Measurements from ENCODE around the gene APOA5. TPM values are rescaled to one million over a fixed set of nuclear protein-coding genes. Genes with fewer than 3 reads are reported as not detected.

The APOA5 gene
- total and polyA plus RNA-seq, 9 of the 15 experiments (the other 6 are each of a cell fraction or from before 2014, with no cell fraction given): not detected

DNA sequence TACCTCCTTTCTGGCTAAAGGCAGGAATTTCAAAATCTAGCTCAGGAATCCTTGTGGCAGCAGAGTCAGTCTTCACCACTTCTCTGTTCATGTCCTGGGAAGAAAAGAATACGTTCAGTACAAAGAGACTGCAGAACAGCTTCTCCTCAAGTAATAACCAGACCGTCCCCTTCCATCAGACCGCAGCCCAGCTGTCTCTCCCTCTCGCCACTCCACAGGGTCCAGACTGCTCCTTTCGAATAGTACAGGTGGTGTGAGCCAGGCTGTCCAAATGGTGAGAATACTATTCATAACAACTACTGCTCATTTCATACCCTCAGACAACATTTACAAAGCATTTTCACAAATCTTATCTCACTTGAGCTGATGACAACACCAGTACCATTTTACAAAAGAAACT is 4.7 kb downstream of the APOA5 start:
- no peak for ATAC-seq
- Histone ChIP-seq H3K36me3 (ENCODE audit: control insufficient read depth, insufficient read depth, low read length) (peaks cover 50% of the 10 kb centered on the region), H3K4me2 (ENCODE audit: insufficient read depth, low read length) (peak overlapping the region; percentile 92), H3K4me1 (replicated peaks in 1 of 2; ENCODE audit: control insufficient read depth in 2 of 2, insufficient read depth in 2 of 2, low read length in 2 of 2) (peaks cover 22 to 29% of the 10 kb centered on the region in 2 experiments; a peak in 4 of 5 replicates), H3K9me1 (ENCODE audit: control insufficient read depth, insufficient read depth, low read length) (no peaks in the 10 kb centered on the region), H3K27me3 (ENCODE audit: control insufficient read depth in 2 of 2, insufficient read depth in 2 of 2, low read length in 2 of 2) (no peaks in the 10 kb centered on the region), H2AFZ (ENCODE audit: low read depth, low read length) (peak overlapping the region; percentile 99; the same call in 1 of the 2 replicates), H3K27ac (ENCODE audit: extremely low read depth, low read depth, low read length) (peak overlapping the region; percentile 60; the same call in 2 of the 3 replicates), H4K20me1 (replicated peaks; ENCODE audit: control insufficient read depth, insufficient read depth, low read length) (no peaks in the 10 kb centered on the region), H3K4me3 (peak overlapping the region; percentile 98), H3K9ac (ENCODE audit: insufficient read depth in 1 of 2, low read depth in 2 of 2, low read length in 2 of 2) (peak overlapping the region; percentile 88 to 94; a peak in 3 of 4 replicates), H3K79me2 (ENCODE audit: control insufficient read depth, insufficient read depth, low read length) (peaks cover 24% of the 10 kb centered on the region), H3K9me3 (replicated peaks; ENCODE audit: control insufficient read depth, insufficient read depth, low read depth, low read length) (no peaks in the 10 kb centered on the region)
- POLR2A ChIA-PET: interaction anchor here (0.8 to 2.8 kb wide), 6 partner anchors 10 to 309 kb away, joined by 3 to 15 read pairs (median 3); no protein-coding TSS in a partner anchor
- CTCF ChIA-PET (ENCODE audit: low intra/inter-chr PET ratio): no interaction called here
- intact Hi-C loops (cut with micrococcal nuclease): no loop called here
- 26% methylated on average over 5 of the region's 5 CpGs for WGBS (ENCODE audit: insufficient coverage, low coverage, missing lambda C conversion rate)
- FAIRE-seq: peak; percentile 57
- DNase-seq (ENCODE audit: extremely low read depth in 1 of 4, low spot score in 3 of 4): no peak
- BruUV-seq (replicated peaks): TSS peak; percentile 61
- TF ChIP-seq MYC (IDR thresholded peaks at IDR 0.05; ENCODE audit: low read depth, low read length) (no peak), MYC (CRISPR knock-in tag; IDR thresholded peaks at IDR 0.05; ENCODE audit: borderline replicate concordance, low read depth) (no peak), ARHGAP35 (IDR thresholded peaks at IDR 0.05; ENCODE audit: partially characterized antibody) (no peak), ZNF668 (CRISPR knock-in tag; IDR thresholded peaks at IDR 0.05) (no peak), ZNF707 (CRISPR knock-in tag; conservative IDR thresholded peaks at IDR 0.05) (no peak), WHSC1 (IDR thresholded peaks at IDR 0.05; ENCODE audit: low read length) (no peak), FOXJ2 (tag; IDR thresholded peaks at IDR 0.05) (no peak), KDM1A (IDR thresholded peaks at IDR 0.05) (no peak), RCOR1 (IDR thresholded peaks at IDR 0.05; ENCODE audit: borderline replicate concordance in 1 of 2, low read depth in 2 of 2, low read length in 2 of 2) (no peak), ZNF445 (CRISPR knock-in tag; IDR thresholded peaks at IDR 0.05; ENCODE audit: low read depth) (no peak), SRSF9 (IDR thresholded peaks at IDR 0.05; ENCODE audit: borderline replicate concordance, low read depth, low read length) (no peak), TFAM (CRISPR knock-in tag; conservative IDR thresholded peaks at IDR 0.05) (no peak), CC2D1A (IDR thresholded peaks at IDR 0.05) (no peak)
- TF ChIP-seq, protein P1, sequence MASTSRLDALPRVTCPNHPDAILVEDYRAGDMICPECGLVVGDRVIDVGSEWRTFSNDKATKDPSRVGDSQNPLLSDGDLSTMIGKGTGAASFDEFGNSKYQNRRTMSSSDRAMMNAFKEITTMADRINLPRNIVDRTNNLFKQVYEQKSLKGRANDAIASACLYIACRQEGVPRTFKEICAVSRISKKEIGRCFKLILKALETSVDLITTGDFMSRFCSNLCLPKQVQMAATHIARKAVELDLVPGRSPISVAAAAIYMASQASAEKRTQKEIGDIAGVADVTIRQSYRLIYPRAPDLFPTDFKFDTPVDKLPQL (IDR thresholded peaks at IDR 0.05; ENCODE audit: extremely low read depth, insufficient read length): no peak
- in situ Hi-C loops (cut with MboI): loop anchor here (5.0 kb wide), 1 partner anchor 315 kb away; no protein-coding TSS in a partner anchor

Measured in K562 (cell line).